NCI-H128 (cell line): ENCODE data around the gene NCAPG2.
"Not testable (repeated sequence)": the region's sequence is repeated elsewhere in the genome, so short reads cannot be mapped to it uniquely, and the experiment has no call there.

ENCODE experiments used
- DNase-seq: peaks from one replicate; lab custom pipeline; 2025; ENCODE audit not compliant: unreplicated experiment; lab: John Stamatoyannopoulos, UW

NCAPG2 gene

DNA sequence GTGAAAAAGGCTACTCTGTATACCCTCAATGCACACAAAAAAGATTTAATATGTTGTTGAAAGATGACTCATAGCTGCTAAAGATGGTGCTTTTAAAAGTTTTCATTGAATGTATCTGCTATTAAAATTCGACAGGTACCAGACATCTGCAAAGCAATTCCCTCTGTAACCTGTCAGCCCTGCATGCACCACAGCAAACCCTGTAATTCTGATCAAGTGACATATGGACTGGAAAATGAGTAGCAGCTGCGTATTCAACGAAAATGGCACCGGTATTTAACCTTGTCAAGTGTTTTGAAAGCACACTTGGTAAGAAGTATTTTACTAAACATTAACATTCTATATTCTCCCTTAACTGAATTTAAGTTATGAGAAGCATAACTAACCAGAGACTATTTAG lies 58.8 kb downstream of the NCAPG2 start:
- DNase-seq = no peak

DNA sequence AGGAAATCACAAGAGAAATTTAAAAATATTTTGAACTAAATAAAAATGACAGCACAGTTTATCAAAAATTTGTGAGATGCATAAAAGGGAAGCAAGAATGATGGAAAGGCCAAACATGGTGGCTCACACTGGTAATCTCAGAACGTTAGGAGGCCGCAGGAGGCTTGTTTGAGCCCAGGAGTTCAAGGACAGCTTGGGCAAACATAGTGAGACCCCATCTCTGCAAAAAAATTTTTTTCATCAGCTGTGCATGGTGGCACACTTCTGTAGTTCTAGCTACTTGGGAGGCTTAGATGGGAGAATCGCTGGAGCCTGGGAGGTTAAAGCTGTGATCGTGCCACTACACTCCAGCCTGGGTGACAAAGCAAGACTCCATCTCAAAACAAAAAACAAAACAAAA lies 62.5 kb downstream of the NCAPG2 start:
- DNase-seq = no peak

DNA sequence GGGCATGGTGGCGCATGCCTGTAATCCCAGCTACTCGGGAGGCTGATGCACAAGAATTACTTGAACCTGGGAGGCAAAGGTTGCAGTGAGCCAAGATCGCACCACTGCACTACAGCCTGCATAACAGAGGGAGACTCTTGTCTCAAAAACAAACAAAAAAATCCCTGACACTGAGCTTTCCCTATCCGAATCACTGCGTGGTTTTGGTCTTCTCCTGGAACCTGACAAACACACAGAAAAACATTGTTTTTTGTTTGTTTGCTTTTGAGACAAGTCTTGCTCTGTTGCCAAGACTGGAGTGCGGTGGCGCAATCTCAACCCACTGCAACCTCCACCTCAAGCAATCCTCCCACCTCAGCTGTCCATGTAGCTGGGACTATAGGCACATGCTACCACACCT lies 66.6 kb downstream of the NCAPG2 start:
- DNase-seq = no peak

DNA sequence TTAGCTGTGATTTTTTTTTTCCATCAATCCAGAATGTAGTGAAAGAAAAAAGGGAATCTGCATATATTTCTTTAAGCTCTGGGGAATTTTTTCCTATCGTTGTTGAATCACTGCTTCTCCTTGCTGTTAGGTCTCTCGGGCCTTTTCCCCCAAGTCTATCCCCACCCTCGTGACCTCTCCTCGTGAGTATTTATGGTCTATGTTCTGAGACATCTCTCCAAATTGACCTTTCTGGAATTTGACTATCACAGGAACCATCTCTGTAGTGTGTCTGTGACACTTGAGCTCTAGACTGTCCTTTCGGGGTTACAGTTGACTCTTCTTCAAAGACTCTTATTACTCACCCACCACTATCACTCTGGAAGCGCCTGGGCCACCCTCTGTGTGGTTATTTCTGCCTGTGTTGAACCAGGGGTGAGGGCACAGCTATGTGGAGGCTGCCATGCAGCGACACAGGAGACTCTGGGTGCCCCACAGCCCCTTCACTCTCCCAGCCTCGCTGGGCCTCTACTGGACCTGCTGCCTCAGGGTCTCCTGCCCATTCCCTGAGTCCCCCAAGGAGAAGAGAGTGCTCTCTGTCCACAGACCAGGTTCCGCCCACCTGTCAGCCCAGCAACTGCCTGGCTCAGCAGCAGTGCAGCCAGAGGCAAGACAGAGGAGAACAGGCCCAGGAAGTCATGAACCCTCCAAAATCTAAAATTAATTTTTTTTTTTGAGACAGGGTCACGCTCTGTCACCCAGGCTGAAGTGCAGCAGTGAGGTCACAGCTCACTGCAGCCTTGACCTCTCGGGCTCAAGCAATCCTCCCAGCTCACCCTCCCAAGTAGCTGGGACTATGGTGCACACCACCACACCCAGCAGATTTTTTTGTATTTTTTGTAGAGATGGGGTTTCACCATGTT lies 71.3 kb downstream of the NCAPG2 start:
- DNase-seq = no peak

DNA sequence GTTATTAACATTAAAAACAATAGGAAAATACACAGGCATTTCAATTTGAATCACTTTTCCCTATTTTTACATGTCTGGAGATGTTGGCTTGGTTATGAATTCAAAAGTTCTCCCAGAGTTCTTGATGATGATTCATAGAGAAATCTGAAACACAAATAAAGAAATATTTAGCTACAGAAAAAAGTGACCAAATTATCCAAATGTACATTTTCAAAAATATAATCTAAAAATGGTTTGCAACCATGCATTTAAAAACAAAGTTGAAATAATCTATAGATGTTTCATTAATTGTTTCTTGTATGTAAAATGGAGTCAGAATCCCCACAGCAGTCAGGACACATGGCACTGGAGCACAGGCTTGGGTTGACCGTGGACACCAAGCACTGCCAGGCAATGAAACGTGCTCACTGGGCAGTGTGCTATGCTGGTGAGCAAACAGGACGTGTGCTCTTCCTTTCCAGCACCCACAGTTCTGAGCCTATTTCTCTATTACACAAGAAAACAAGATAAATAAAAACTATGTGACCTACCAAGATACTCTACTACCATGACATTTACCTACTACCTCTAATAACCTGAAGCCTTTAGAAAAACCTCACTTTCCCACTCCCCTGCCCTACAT lies 72.9 kb downstream of the NCAPG2 start:
- DNase-seq = no peak

DNA sequence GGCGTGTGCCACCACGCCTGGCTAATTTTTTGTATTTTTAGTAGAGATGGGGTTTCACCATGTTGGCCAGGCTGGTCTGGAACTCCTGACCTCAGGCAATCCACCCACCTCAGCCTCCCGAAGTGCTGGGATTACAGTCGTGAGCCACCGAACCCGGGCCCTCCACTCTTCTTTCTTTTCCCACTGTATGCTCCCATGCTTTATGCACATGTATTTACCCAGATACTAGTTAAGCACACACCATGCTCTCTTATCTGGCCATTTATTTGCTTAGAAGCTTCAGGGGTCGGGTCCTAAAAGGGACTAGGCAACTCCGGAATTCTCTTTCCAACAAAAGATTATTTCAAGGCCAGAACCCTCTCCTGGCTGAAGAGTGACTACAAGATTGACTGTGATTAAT lies 78.3 kb downstream of the NCAPG2 start:
- not testable (repeated sequence) for DNase-seq

DNA sequence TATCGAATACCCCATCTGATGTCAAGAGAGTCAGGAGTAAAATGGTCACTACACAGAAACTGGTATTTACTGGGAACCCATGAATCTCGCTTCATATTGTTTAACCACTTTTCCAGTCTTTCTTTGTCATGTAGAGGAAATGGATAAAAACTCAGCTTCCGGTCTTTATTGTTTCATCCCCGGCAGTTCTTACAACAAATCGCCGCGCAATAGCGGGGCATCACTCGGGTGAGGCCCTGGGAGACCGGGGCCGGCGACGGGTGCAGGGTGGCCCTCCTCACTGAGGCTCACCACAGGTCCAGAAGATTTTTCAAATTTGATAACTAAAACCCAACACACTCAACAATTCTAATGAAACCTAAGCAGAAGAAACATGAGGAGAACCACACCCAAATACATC lies 81.4 kb downstream of the NCAPG2 start:
- DNase-seq = no peak

DNA sequence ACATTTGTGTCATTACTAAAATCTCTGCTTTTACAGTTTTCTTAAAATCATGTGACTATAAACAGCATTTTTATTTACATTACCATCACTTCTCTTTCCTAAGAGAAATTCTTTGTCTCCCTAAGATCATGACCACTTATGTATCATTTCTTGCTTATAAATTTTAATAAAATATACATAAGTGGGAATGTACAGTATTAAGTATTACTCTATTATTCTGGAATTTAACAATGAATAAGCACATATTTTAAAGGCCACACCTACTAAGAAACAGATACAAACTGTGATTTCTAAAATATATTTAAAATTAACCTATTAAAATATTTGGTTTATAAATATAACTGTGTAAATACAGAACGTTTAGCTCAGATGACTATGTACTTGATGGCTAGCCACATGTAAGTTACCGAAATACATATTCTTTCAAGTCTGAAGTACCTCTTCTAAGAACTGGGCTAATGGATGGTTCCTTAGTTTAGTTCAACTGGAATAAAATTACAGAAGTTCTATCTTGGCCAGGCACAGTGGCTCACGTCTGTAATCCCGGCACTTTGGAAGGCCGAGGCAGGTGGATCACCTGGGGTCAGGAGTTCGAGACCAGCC lies 83.7 kb downstream of the NCAPG2 start:
- DNase-seq = no peak

DNA sequence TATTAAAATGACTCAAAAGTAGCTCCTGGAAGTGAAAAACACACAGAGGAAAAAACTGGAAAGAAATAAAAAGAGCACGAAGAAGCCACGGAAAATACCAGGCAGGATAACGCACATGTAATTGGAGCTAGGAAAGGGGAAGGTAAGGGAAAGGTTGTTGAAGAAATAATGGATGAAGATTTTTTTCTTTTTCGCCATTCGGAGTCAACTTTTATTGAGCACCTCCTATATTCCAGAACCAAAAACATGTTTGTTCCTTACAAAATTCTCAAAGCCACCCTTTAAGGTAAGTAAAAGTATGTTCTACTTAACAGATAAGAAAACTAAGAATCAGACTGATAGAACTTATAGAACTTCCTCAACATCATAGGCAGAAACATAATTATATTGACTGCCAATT lies 84.2 kb downstream of the NCAPG2 start:
- no peak for DNase-seq

DNA sequence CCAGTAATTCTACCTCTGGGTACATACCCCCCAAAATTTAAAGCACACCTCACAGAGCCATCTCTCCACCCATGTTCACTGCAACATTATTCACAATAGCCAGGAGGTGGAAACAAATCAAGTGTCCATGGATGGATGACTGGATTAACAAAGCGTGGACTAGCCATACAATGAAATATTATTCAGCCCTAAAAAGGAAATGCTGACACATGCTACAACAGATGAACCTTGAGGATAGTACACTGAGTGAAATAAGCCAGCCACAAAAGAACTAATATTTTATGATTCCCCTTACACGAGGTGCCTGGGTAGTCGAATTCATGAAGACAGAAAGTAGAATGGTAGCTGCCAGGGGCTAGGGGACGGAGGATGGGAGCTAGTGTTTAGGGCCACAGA lies 85.9 kb downstream of the NCAPG2 start:
- DNase-seq = no peak

DNA sequence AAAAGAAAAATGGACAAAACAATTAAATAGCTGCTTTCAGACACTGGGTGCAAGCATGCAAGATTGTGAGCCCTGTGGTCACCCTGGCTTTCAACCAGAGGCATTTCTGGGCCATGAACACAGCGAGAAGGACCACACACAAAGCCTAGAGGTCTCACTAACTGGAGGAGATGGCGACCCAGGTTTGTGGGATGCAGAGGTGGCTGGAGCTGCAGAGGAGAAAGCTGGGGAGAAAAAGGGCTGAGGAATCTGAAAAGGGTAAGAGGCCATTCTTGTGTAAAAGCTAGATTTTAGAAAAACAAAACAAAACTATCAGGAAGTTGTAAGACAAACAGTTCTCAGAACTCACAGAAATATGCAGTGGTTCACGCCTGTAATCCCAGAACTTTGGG lies 86.9 kb downstream of the NCAPG2 start:
- no peak for DNase-seq

DNA sequence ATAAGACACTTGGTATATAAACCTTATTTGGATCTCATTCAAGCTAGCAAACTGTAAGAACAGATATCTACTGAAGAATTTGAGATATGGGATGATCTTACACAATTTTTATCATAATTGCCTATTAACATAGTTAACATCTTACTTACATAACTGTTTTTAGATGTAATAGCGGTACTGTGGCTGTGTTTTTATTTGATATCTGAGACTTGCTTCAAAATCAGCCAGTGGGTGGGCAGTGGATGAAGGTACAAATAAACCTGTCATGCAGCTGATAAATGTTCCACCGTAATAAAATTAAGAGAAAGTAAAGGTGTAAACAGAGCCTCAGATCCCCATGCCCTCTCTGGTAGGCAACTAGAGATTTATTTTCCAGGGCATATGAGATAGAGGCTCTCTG lies 88.6 kb downstream of the NCAPG2 start:
- DNase-seq = no peak

DNA sequence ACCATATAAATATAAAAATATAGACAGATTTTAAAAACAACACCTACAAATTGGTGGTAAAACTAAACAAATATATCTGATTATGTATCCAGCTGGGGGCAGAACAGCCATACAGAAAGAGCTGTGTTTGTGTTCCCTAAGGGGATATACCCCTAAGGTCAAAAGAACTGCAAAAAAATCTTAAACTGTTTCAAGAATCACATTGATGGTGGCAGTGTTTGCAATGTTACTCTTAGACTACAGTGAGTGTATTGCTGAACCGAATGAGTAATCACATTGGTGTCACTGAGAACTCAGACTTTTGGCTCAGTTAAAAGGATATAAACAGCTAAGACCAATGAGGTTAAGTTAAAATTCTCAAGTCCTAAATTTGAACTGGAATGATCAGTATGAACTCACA lies 89.9 kb downstream of the NCAPG2 start:
- DNase-seq = no peak

DNA sequence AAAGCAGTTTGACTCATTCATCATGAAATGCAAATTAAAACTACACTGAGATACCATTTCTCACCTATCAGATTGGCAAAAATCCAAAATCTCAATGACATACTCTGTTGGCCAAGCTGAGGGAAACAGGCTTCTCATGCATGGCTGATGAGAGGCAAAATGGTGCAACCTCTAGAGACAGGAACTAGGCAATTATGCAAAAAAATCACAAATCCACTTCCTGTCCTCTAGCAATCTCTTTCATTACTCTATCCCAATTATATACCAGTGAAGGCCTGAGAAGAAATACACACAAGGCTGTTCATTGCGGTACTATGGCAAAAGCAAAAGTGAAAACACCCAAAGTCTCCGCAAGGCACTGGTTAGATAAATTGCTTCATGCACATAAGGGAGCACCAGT lies 91.1 kb downstream of the NCAPG2 start:
- DNase-seq = no peak

DNA sequence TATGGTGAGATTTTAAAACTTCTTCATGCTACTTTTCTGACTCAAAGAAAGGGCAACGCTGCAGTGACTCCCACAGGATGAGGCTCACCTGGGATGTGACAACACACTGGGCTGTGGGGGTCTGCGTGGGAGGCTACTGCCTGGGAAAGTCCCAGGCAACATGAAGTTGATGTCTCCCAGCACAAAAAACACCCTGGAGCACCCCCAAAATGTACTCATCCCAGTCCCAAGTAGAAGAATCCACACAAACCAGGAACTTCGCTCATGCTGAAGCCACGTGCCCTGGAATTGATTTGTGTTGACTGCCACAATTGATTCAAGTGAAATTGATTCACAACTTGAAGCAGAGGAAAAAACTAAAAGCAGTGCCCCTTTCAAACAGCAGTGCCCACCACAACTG lies 92.1 kb downstream of the NCAPG2 start:
- no peak for DNase-seq

DNA sequence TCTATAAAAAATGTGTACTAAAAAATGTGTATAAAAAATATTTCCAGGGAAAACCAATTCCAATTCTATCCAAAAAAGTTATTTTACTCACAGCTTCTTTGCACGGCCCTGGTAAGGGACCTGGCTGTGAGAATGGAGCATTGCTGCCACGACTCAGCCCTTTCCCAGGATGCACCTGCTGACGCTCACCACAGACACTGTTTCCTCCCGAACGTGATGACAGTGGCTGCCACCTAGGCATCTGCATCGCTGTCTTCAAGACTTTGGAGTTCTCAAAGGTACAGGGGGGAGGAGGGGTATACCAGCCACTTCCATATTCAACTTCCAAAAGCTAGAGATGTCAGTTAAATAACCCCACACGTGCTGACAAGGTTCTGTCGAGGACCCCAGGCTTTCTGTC lies 93.1 kb downstream of the NCAPG2 start:
- no peak for DNase-seq

DNA sequence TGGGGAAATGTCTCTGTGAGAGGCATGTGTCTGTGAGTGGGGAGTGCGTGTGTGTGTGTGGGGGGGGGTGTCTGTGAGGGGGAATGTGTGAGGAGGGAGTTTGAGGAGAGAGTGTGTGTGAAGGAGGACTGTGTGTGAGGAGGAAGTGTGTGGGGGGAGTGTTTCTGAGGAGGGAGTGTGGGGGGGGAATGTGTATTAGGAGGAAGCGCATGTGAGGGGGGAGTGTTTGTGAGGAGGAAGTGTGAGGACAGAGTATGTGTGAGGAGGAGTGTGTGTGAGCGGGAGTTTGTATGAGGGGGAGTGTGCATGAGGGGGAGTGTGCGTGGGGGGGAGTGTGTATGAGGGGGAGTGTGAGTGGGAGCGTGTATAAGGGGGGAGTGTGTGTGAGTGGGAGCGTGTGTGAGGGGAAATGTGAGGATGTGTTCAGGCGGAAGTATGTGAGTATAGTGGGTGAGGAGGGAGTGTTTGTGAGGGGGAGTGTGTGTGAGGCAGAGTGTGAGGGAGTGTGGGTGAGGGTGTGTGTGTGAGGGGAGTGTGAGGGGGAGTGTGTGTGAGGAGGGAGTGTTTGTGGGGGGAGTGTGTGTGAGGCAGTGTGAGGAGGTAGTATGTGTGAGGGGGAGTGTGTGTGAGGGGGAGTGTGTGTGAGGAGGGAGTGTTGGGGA lies 95.2 kb downstream of the NCAPG2 start:
- DNase-seq = no peak

DNA sequence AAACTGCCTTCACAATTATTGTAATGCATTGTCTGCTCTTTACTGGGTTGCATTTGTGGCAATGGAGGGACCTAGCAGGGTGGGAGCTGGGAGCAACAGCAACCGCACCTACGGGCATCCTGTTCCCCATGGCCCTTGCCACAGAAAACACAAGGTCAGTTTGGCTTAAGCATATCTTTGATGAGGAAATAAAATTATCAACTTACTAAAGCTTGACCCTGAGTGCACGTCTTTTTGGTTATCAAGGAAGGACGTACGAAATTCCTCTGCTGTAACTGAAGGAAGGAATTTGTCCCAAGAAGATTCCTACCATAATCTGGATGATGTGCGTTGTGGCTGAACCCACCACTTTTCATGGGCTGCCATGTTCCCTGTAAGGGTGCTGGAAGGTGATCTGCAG lies 97.0 kb downstream of the NCAPG2 start:
- DNase-seq = no peak

DNA sequence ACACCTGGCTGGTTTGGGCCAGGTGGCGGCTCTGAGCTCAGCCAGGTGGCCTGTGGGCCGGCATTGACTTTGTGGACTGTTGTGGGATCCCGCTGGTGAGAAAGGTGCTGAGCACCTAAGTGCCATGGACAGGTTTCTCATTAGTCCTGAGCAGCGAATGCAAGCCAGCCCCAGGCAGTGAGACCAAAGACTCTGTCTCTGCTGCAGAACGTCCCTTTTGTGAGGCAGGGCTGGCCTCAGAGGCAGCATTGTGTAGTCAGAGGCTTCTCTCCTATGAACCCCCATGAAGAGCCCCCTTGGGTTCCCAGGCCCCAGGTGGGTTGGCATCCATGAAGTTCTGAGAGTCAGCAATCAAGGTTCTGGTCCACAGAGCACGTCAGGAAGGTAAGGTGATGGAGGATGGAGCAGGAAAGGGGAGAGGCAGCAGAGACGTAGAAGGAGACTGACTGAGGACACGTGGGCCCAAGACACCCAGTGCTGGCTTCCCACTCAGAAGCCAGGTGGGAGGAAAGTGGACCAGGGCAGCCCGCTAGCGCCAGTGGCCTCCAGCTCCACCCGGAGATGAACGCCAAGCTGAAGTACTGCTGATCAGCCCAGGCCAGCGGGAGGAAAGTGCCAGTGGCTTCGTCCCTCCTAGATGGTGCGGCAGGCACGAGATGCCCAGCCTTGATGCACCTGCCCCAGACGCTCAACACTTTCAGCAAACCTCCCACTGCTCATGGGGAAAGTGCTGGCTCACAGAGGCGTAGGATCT lies 97.8 kb downstream of the NCAPG2 start:
- no peak for DNase-seq

DNA sequence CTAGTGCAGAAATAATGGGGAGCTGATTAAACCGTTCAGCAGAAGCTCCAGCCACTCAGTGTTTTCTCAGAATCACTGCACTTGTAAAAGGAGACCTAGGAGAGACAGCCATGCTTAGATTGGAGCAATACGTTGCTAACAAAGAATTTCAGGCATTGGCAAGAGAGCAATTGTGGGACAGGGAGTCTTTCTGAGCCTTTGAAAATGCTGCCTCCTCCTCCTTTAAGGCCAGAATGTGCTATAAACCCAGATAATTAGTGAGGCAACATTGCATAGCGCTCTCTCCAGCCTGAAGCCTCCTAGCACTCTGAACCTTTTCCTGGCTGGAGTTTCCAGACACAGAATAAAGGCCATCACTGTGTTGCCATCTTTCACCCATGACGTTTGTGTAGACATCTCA lies 98.5 kb downstream of the NCAPG2 start:
- no peak for DNase-seq
